ENCODE measurements around the gene C1orf74. TPM values are rescaled to one million over a fixed set of nuclear protein-coding genes. Genes with fewer than 3 reads are reported as not detected.

Gene C1orf74
- total and polyA plus RNA-seq, 4 donors: 0.82 to 1.8 (median 1.1) TPM

DNA sequence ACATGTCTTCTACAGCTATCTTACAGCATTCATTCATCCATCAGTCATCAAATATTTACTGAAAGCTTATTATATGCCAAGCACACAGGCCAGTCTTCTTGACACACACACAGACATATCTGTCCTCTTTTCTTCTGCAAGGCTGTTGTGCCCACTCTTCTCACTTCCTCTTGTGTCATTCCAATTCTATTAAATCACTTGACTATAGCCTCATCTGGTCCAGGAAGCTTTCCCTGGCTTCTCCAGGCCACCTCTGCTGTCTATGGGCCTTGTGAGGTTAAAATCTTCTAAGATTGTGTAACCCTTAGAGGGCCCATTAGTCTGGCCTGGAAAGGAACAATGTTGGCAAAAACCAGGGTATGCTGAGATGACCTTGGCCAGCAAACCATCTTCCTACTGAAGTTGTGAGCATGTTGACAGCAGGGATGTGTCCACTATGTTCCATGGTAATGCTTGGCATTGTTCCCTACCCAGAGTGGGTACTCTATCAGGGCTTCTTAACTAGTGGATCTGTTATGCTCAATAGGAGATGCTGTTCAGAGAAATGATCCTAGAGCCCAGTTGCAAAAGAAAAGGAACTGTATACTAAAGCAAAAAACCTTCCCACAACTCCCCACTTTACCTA, 23.2 kb downstream of the C1orf74 start:
- no peak overlapping the region for H3K9ac ChIP-seq (ENCODE audit: low read depth in 1 of 2, low read length in 2 of 2)
- no peaks in the 10 kb centered on the region for H3K9me3 ChIP-seq (ENCODE audit: control insufficient read depth in 4 of 4, low read length in 3 of 4)
- no peak overlapping the region for H3K4me3 ChIP-seq (ENCODE audit: low read depth in 1 of 3, low read length in 3 of 3)
- no peak for DNase-seq (ENCODE audit: low spot score)
- no peaks in the 10 kb centered on the region for H3K27me3 ChIP-seq (ENCODE audit: control insufficient read depth in 4 of 4, insufficient read depth in 4 of 4, low read length in 3 of 4)
- no peaks in the 10 kb centered on the region for H3K36me3 ChIP-seq (ENCODE audit: control insufficient read depth in 4 of 4, insufficient read depth in 3 of 4, low read depth in 1 of 4, low read length in 3 of 4)
- H3K4me1 ChIP-seq (ENCODE audit: control insufficient read depth in 4 of 4, insufficient read depth in 4 of 4, low read length in 3 of 4): no peaks in the 10 kb centered on the region
- no peak overlapping the region for H3K27ac ChIP-seq (ENCODE audit: low read depth in 1 of 2, low read length in 2 of 2)
- TF ChIP-seq FOXA1 (IDR thresholded peaks at IDR 0.05) (no peak), HNF4G (IDR thresholded peaks at IDR 0.05) (no peak), ZBTB33 (IDR thresholded peaks at IDR 0.05) (no peak), REST (IDR thresholded peaks at IDR 0.05) (no peak), EGR1 (IDR thresholded peaks at IDR 0.05; ENCODE audit: low read depth in 2 of 2) (no peak), YY1 (IDR thresholded peaks at IDR 0.05) (no peak), MAX (IDR thresholded peaks at IDR 0.05) (no peak), FOXA2 (IDR thresholded peaks at IDR 0.05) (no peak), HNF4A (conservative IDR thresholded peaks at IDR 0.05) (no peak), GABPA (IDR thresholded peaks at IDR 0.05 in 1 of 2, conservative IDR thresholded peaks at IDR 0.05 in 1 of 2) (no peak), RXRA (IDR thresholded peaks at IDR 0.05) (no peak), JUND (IDR thresholded peaks at IDR 0.05) (no peak), RAD21 (IDR thresholded peaks at IDR 0.05) (no peak), NR2F2 (IDR thresholded peaks at IDR 0.05) (no peak)
- TF ChIP-seq, protein P1, sequence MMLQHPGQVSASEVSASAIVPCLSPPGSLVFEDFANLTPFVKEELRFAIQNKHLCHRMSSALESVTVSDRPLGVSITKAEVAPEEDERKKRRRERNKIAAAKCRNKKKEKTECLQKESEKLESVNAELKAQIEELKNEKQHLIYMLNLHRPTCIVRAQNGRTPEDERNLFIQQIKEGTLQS (IDR thresholded peaks at IDR 0.05): no peak

GRCh38 chr1:209759829-209760359, 24.5 kb downstream of the C1orf74 start:
- 93% methylated on average over 12 of the region's 12 CpGs for WGBS
- Histone ChIP-seq H3K36me3 (ENCODE audit: control insufficient read depth in 4 of 4, insufficient read depth in 3 of 4, low read depth in 1 of 4, low read length in 3 of 4) (no peaks in the 10 kb centered on the region), H3K4me3 (ENCODE audit: low read depth in 1 of 3, low read length in 3 of 3) (no peak overlapping the region), H3K9ac (ENCODE audit: low read depth in 1 of 2, low read length in 2 of 2) (no peak overlapping the region), H3K27ac (ENCODE audit: low read depth in 1 of 2, low read length in 2 of 2) (no peak overlapping the region), H3K9me3 (ENCODE audit: control insufficient read depth in 4 of 4, low read length in 3 of 4) (no peaks in the 10 kb centered on the region), H3K27me3 (ENCODE audit: control insufficient read depth in 4 of 4, insufficient read depth in 4 of 4, low read length in 3 of 4) (no peaks in the 10 kb centered on the region), H3K4me1 (ENCODE audit: control insufficient read depth in 4 of 4, insufficient read depth in 4 of 4, low read length in 3 of 4) (no peaks in the 10 kb centered on the region)
- no peak for DNase-seq (ENCODE audit: low spot score)
- no peak for TF ChIP-seq NR2F2 (IDR thresholded peaks at IDR 0.05)
- TF ChIP-seq HNF4G (IDR thresholded peaks at IDR 0.05): no peak
- no peak for TF ChIP-seq RXRA (IDR thresholded peaks at IDR 0.05)
- no peak for TF ChIP-seq HNF4A (conservative IDR thresholded peaks at IDR 0.05)
- TF ChIP-seq YY1 (IDR thresholded peaks at IDR 0.05): no peak
- TF ChIP-seq ZBTB33 (IDR thresholded peaks at IDR 0.05): no peak
- no peak for TF ChIP-seq GABPA (IDR thresholded peaks at IDR 0.05 in 1 of 2, conservative IDR thresholded peaks at IDR 0.05 in 1 of 2)
- no peak for TF ChIP-seq JUND (IDR thresholded peaks at IDR 0.05)
- TF ChIP-seq RAD21 (IDR thresholded peaks at IDR 0.05): no peak
- TF ChIP-seq TAF1 (conservative IDR thresholded peaks at IDR 0.05): no peak
- no peak for TF ChIP-seq FOXA2 (IDR thresholded peaks at IDR 0.05)
- no peak for TF ChIP-seq MAX (IDR thresholded peaks at IDR 0.05)
- TF ChIP-seq EGR1 (IDR thresholded peaks at IDR 0.05; ENCODE audit: low read depth in 2 of 2): no peak
- no peak for TF ChIP-seq REST (IDR thresholded peaks at IDR 0.05)
- TF ChIP-seq FOXA1 (IDR thresholded peaks at IDR 0.05): no peak
- TF ChIP-seq, protein P1 (IDR thresholded peaks at IDR 0.05): no peak
- TF ChIP-seq SP1 (IDR thresholded peaks at IDR 0.05): no peak
